ENCODE data around the gene TAF1C.
"Not testable (repeated sequence)": the region's sequence is repeated elsewhere in the genome, so short reads cannot be mapped to it uniquely, and the experiment has no call there.

TAF1C gene

GRCh38 chr16:84186685-84187437 lies at the start of gene TAF1C:
Gene TAF1C, minus strand, starts transcription at chr16:84187057. Its CDS starts 2,069 bp downstream, at chr16:84184988.
- DNase-seq, result peak; percentile 90

- peak; percentile 59 for DNase-seq
These were observed 47.7 kb upstream of the TAF1C start for GRCh38 chr16:84234321-84235241.

- no peak for DNase-seq
These were observed 46.9 kb upstream of the TAF1C start for GRCh38 chr16:84233748-84234147.

GRCh38 chr16:84232969-84233368 lies 46.1 kb upstream of the TAF1C start:
- DNase-seq, result no peak

GRCh38 chr16:84232060-84232459 lies 45.2 kb upstream of the TAF1C start:
- DNase-seq, result no peak

- DNase-seq, result no peak
These were observed 42.6 kb upstream of the TAF1C start for GRCh38 chr16:84229471-84229870.

GRCh38 chr16:84228256-84228838 lies 41.5 kb upstream of the TAF1C start:
- peak; percentile 19 for DNase-seq

- no peak for DNase-seq
These were observed 40.7 kb upstream of the TAF1C start for GRCh38 chr16:84227548-84227947.

GRCh38 chr16:84226026-84226425 lies 39.2 kb upstream of the TAF1C start:
- DNase-seq, result no peak

GRCh38 chr16:84225571-84225970 lies 38.7 kb upstream of the TAF1C start:
- no peak for DNase-seq

GRCh38 chr16:84225126-84225525 lies 38.3 kb upstream of the TAF1C start:
- no peak for DNase-seq

- DNase-seq, result no peak
These were observed 37.7 kb upstream of the TAF1C start for GRCh38 chr16:84224554-84224953.

GRCh38 chr16:84223456-84223855 lies 36.6 kb upstream of the TAF1C start:
- DNase-seq, result no peak

GRCh38 chr16:84220851-84221250 lies 34.0 kb upstream of the TAF1C start:
- DNase-seq, result no peak

GRCh38 chr16:84218956-84219355 lies 32.1 kb upstream of the TAF1C start:
- DNase-seq, result no peak

GRCh38 chr16:84218176-84218823 lies 31.4 kb upstream of the TAF1C start:
- DNase-seq, result no peak

- DNase-seq, result not testable (repeated sequence)
These were observed 29.3 kb upstream of the TAF1C start for GRCh38 chr16:84216144-84216543.

GRCh38 chr16:84215531-84215930 lies 28.7 kb upstream of the TAF1C start:
- no peak for DNase-seq

- no peak for DNase-seq
These were observed 27.7 kb upstream of the TAF1C start for GRCh38 chr16:84214451-84215066.

GRCh38 chr16:84212631-84213030 lies 25.8 kb upstream of the TAF1C start:
- no peak for DNase-seq

- DNase-seq, result no peak
These were observed 25.3 kb upstream of the TAF1C start for GRCh38 chr16:84212154-84212553.

GRCh38 chr16:84209989-84210388 lies 23.1 kb upstream of the TAF1C start:
- DNase-seq, result no peak

GRCh38 chr16:84207879-84208278 lies 21.0 kb upstream of the TAF1C start:
- DNase-seq, result peak; percentile 66
